Stimulated activated naive B cell treated with anti-CD40 and anti-IgM and Interleukin-4, amounts not matched to agents 10 μg/mL and 1 μg/mL and 100 μg/mL, for 72 hours (primary cell): Measurements from ENCODE around the gene SPX.

Source experiments
- ATAC-seq, 2 donors: fragments of 150-1000 bp; cut with Tn5 transposase; replicated peaks; 2 replicates each; pipeline ENCODE4 v1.10.0; 2021; ENCODE audit warnings: moderate library complexity in 1 of 2
- DNase-seq: peaks from one replicate; pipeline ENCODE4 v3.0.0; 2021
- H3K27ac Mint-ChIP-seq: one replicate; pipeline ENCODE4 v1.8.0; 2022; ENCODE audit warnings: mild to moderate bottlenecking, mixed read lengths
- H3K27me3 Mint-ChIP-seq, 2 donors: one replicate each; pipeline ENCODE4 v1.8.0; 2022; ENCODE audit warnings: mixed read lengths in 2 of 2
- H3K36me3 Mint-ChIP-seq, 2 donors: one replicate each; pipeline ENCODE4 v1.8.0; 2022; ENCODE audit warnings: mixed read lengths in 2 of 2, mild to moderate bottlenecking in 1 of 2
- H3K4me1 Mint-ChIP-seq, 2 donors: one replicate each; pipeline ENCODE4 v1.8.0; 2022; ENCODE audit warnings: mixed read lengths in 2 of 2, mild to moderate bottlenecking in 1 of 2
- H3K4me3 Mint-ChIP-seq, 2 donors: one replicate each; pipeline ENCODE4 v1.8.0; 2022; ENCODE audit warnings: mild to moderate bottlenecking in 2 of 2, mixed read lengths in 2 of 2, moderate library complexity in 1 of 2
- H3K9me3 Mint-ChIP-seq, 2 donors: one replicate each; pipeline ENCODE4 v1.8.0; 2022; ENCODE audit warnings: mixed read lengths in 2 of 2, mild to moderate bottlenecking in 1 of 2

The SPX gene

DNA sequence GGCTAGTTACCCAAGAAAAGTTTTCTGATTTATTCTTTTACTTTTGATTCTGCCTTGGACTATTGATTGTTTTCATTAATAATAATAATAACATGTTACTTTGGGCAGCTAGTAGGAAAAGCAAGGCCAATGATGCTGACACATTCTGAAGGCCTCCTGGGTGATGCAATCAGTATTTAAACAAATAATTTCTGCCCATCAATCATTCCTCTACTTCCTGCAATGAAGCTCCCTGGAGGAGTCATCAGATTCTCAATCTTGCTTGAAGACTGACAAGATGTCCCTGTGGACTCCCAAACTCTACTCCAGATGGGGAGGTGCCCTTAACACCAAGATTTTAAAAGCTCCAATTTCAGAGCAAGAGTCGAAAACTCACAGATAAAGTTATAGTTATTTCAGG is at the start of gene SPX:
Gene SPX, plus strand, starts transcription at position 244 of the 400 bp plus-strand sequence. CDS start 177 bp downstream, outside the sequence.
- ATAC-seq (no peak), DNase-seq (no peak)
- Mint-ChIP-seq H3K36me3 (no peaks in the 10 kb centered on the region), H3K9me3 (peaks cover 6 to 10% of the 10 kb centered on the region in 2 donors), H3K27ac (no peak within 1 kb of the TSS), H3K4me1 (peaks cover 0 to 3% of the 10 kb centered on the region in 2 donors), H3K4me3 (peak within 1 kb of the TSS; percentile 62 to 65), H3K27me3 (peaks cover 18 to 35% of the 10 kb centered on the region in 2 donors)

GRCh38 chr12:21476949-21477348 is 49.1 kb upstream of the SPX start:
- DNase-seq: no peak
- Mint-ChIP-seq H3K27me3 (no peaks in the 10 kb centered on the region), H3K4me3 (no peak overlapping the region), H3K27ac (no peak overlapping the region), H3K36me3 (peaks cover 12 to 19% of the 10 kb centered on the region in 2 donors), H3K9me3 (no peaks in the 10 kb centered on the region), H3K4me1 (peaks cover 0 to 5% of the 10 kb centered on the region in 2 donors)
- no peak for ATAC-seq

GRCh38 chr12:21478756-21479455 is 47.2 kb upstream of the SPX start:
- H3K27me3 Mint-ChIP-seq: no peaks in the 10 kb centered on the region
- no peak for ATAC-seq
- no peak overlapping the region for H3K27ac Mint-ChIP-seq
- H3K4me3 Mint-ChIP-seq: no peak overlapping the region
- H3K36me3 Mint-ChIP-seq: peaks cover 7 to 13% of the 10 kb centered on the region in 2 donors
- no peak for DNase-seq
- H3K4me1 Mint-ChIP-seq: peaks cover 0 to 5% of the 10 kb centered on the region in 2 donors
- H3K9me3 Mint-ChIP-seq: no peaks in the 10 kb centered on the region

- ATAC-seq (no peak), DNase-seq (no peak)
- H3K9me3 Mint-ChIP-seq: no peaks in the 10 kb centered on the region
- H3K27ac Mint-ChIP-seq: no peak overlapping the region
- H3K27me3 Mint-ChIP-seq: no peaks in the 10 kb centered on the region
- H3K4me3 Mint-ChIP-seq: no peak overlapping the region
- peaks cover 0 to 2% of the 10 kb centered on the region in 2 donors for H3K4me1 Mint-ChIP-seq
- H3K36me3 Mint-ChIP-seq: peaks cover 12 to 13% of the 10 kb centered on the region in 2 donors
Measured at GRCh38 chr12:21483531-21483930, 42.6 kb upstream of the SPX start.

- Mint-ChIP-seq H3K27ac (no peak overlapping the region), H3K27me3 (no peaks in the 10 kb centered on the region), H3K4me3 (no peak overlapping the region), H3K36me3 (peaks cover 26 to 27% of the 10 kb centered on the region in 2 donors), H3K4me1 (peaks cover 4 to 8% of the 10 kb centered on the region in 2 donors), H3K9me3 (no peaks in the 10 kb centered on the region)
- no peak for ATAC-seq
- no peak for DNase-seq
Measured at GRCh38 chr12:21485998-21486397, 40.1 kb upstream of the SPX start.

DNA sequence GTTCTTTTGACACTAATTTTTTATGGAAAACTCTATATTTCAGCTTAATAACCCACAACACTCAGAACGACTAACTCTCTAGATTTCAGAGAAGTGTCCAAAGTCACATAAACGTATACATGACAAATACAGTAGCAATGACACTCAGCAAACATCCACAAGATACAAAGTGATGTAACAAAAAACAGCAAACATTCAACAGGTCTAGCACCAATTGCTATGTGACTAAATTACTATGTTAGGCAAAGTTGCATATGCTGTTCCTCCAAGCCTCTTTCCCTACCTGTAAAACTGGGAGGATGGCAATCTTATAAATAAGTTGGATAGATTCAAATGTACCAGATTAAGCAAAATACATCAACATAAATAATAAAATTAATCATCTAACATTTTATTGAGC is 26.3 kb upstream of the SPX start:
- H3K36me3 Mint-ChIP-seq: peaks cover 23 to 36% of the 10 kb centered on the region in 2 donors
- H3K27me3 Mint-ChIP-seq: no peaks in the 10 kb centered on the region
- H3K27ac Mint-ChIP-seq: no peak overlapping the region
- no peaks in the 10 kb centered on the region for H3K9me3 Mint-ChIP-seq
- H3K4me3 Mint-ChIP-seq: peak overlapping the region in 1 of 2 donors; percentile 41
- peaks cover 20 to 23% of the 10 kb centered on the region in 2 donors for H3K4me1 Mint-ChIP-seq
- ATAC-seq (no peak), DNase-seq (no peak)

DNA sequence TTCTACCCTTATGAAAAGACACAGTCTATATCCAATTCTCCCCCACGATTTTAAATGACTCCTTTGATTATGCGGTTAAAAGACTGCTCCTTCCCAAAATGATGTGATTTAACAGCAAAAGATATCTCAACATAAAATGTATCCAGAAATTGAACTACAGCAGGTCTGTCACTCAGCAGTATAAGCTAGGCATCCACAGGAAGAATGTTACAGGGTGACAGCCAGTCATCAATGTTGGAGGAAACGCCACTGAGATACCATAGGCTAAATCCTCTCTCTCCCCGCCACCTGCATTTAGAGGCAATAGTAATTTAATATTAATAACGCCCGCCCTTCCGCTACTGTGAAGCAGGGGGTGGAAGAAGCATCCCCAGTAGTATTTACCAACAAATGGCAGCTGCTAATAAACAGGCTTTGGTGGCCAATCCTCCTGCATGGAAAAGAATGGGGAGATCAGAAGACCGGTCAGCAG is 25.3 kb upstream of the SPX start:
- H3K27ac Mint-ChIP-seq: no peak overlapping the region
- no peak overlapping the region for H3K4me3 Mint-ChIP-seq
- H3K36me3 Mint-ChIP-seq: peaks cover 14 to 26% of the 10 kb centered on the region in 2 donors
- DNase-seq (no peak), ATAC-seq (peak; percentile 3 to 8)
- H3K27me3 Mint-ChIP-seq: no peaks in the 10 kb centered on the region
- H3K9me3 Mint-ChIP-seq: no peaks in the 10 kb centered on the region
- peaks cover 25 to 26% of the 10 kb centered on the region in 2 donors for H3K4me1 Mint-ChIP-seq

- H3K4me3 Mint-ChIP-seq: no peak within 1 kb of the TSS
- peak; percentile 98 to 99 for ATAC-seq
- no peaks in the 10 kb centered on the region for H3K9me3 Mint-ChIP-seq
- H3K27me3 Mint-ChIP-seq: no peaks in the 10 kb centered on the region
- H3K4me1 Mint-ChIP-seq: peaks cover 25 to 26% of the 10 kb centered on the region in 2 donors
- DNase-seq: peak; percentile 90
- peak within 1 kb of the TSS; percentile 88 for H3K27ac Mint-ChIP-seq
- peaks cover 11 to 25% of the 10 kb centered on the region in 2 donors for H3K36me3 Mint-ChIP-seq
Measured at GRCh38 chr12:21501258-21502163, 24.6 kb upstream of the SPX start, which contains the start of the genes GOLT1B and RECQL. Gene GOLT1B (plus strand): TSS chr12:21501789. CDS start chr12:21501924, 135 bp downstream. Gene RECQL (minus strand): TSS chr12:21501635. CDS start chr12:21499570, 2,065 bp downstream.

DNA sequence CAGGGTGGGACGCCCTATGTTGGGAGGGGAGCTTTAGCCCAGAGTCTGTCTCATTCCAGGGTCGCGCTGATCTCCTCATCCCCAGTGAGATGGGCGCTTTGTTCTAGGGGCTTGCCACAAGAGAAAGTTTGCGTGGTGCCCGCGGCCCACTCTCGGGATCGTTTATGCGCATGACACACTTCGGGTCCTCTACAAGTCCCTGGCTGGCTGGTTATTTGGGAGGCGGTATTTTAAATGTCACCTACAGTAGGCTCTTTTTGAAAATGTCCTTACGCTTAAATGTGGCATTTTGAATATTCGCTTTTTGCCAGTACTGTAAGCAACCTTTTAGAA is 24.0 kb upstream of the SPX start:
- no peak overlapping the region for H3K27ac Mint-ChIP-seq
- H3K36me3 Mint-ChIP-seq: peaks cover 11 to 24% of the 10 kb centered on the region in 2 donors
- ATAC-seq: peak in 1 of 2 donors; percentile 7
- no peaks in the 10 kb centered on the region for H3K27me3 Mint-ChIP-seq
- no peaks in the 10 kb centered on the region for H3K9me3 Mint-ChIP-seq
- H3K4me3 Mint-ChIP-seq: no peak overlapping the region
- no peak for DNase-seq
- H3K4me1 Mint-ChIP-seq: peaks cover 25 to 26% of the 10 kb centered on the region in 2 donors

GRCh38 chr12:21502872-21503271 is 23.2 kb upstream of the SPX start:
- peaks cover 22 to 26% of the 10 kb centered on the region in 2 donors for H3K4me1 Mint-ChIP-seq
- no peak for ATAC-seq
- DNase-seq: no peak
- H3K9me3 Mint-ChIP-seq: no peaks in the 10 kb centered on the region
- H3K36me3 Mint-ChIP-seq: peaks cover 10 to 18% of the 10 kb centered on the region in 2 donors
- peak overlapping the region; percentile 88 for H3K27ac Mint-ChIP-seq
- no peaks in the 10 kb centered on the region for H3K27me3 Mint-ChIP-seq
- no peak overlapping the region for H3K4me3 Mint-ChIP-seq

DNA sequence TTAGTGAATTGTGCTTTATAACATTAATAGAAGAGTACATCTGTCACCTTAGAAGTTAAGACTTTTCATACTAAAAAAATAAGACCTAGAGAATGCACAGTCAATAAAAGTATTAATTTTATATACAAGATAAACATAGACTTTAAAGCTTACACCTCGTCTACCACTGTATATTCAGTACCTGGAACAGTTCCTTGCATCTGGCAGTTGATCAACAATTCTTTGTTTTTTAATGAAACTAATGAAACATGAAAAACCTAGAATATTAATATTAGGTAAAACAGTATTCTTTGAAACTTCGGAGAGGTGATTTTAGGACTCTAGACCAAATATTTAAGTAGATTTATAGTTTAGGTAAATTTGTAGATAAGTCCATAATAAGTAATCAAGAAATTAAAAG is 20.2 kb upstream of the SPX start:
- no peaks in the 10 kb centered on the region for H3K27me3 Mint-ChIP-seq
- peaks cover 16 to 28% of the 10 kb centered on the region in 2 donors for H3K36me3 Mint-ChIP-seq
- H3K27ac Mint-ChIP-seq: no peak overlapping the region
- ATAC-seq: no peak
- no peak for DNase-seq
- no peaks in the 10 kb centered on the region for H3K9me3 Mint-ChIP-seq
- H3K4me3 Mint-ChIP-seq: no peak overlapping the region
- peaks cover 20 to 32% of the 10 kb centered on the region in 2 donors for H3K4me1 Mint-ChIP-seq

GRCh38 chr12:21507849-21508248 is 18.2 kb upstream of the SPX start:
- H3K9me3 Mint-ChIP-seq: no peaks in the 10 kb centered on the region
- H3K4me1 Mint-ChIP-seq: peaks cover 17 to 27% of the 10 kb centered on the region in 2 donors
- no peak for DNase-seq
- H3K27ac Mint-ChIP-seq: no peak overlapping the region
- H3K36me3 Mint-ChIP-seq: peaks cover 18 to 31% of the 10 kb centered on the region in 2 donors
- no peaks in the 10 kb centered on the region for H3K27me3 Mint-ChIP-seq
- ATAC-seq: no peak
- H3K4me3 Mint-ChIP-seq: no peak overlapping the region

DNA sequence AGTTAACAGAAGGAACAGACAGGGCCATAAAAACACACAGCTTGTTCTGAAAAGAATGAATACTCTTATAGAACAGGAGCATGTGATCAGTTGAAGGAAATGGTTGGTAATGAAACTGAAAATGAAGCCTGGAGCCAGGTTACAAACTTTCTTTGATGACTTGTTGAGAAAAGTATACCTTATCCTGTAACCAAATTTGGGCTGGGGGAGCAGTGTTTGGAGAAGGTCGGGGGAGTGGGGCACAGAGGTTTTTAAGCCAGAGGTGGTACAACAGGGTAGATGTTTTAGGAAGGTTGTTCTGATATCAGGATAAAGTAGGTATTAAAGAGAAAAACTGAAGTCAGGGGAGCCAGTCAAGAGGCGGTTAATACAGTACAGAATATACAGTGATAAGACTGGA is 16.3 kb upstream of the SPX start:
- Mint-ChIP-seq H3K27ac (peak overlapping the region; percentile 72), H3K36me3 (peaks cover 24 to 31% of the 10 kb centered on the region in 2 donors), H3K9me3 (no peaks in the 10 kb centered on the region), H3K27me3 (no peaks in the 10 kb centered on the region), H3K4me1 (peaks cover 11 to 17% of the 10 kb centered on the region in 2 donors), H3K4me3 (peak overlapping the region; percentile 21 to 49)
- DNase-seq (no peak), ATAC-seq (peak in 1 of 2 donors; percentile 56)

DNA sequence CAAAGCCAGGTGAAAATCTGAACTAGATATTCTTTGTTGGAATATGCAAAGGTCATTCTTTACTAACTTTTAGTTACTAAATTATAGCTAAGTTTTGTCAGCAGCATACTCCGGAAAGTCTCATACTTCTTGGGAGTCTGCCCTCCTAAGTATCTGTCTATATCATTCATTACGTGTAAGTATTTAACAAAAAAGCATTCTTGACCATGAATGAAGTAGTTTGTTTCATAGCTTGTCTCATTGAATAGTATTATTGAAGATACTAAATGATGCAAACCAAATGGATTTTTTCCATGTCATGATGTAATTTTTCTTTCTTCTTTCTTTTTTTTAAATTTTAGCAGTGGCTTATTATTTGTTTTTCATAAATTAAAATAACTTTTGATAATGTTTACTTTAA is 9.8 kb upstream of the SPX start:
- Mint-ChIP-seq H3K27me3 (no peaks in the 10 kb centered on the region), H3K36me3 (peaks cover 14 to 22% of the 10 kb centered on the region in 2 donors), H3K4me3 (no peak overlapping the region), H3K9me3 (no peaks in the 10 kb centered on the region), H3K27ac (no peak overlapping the region), H3K4me1 (no peaks in the 10 kb centered on the region)
- no peak for ATAC-seq
- no peak for DNase-seq
